DMS 273 (cell line): Measurements from ENCODE around the gene HNRNPH3.
"Not testable (repeated sequence)": the region's sequence is repeated elsewhere in the genome, so short reads cannot be mapped to it uniquely, and the experiment has no call there.

Experiments used
- DNase-seq: peaks from one replicate; lab custom pipeline; 2025; ENCODE audit not compliant: unreplicated experiment; lab: John Stamatoyannopoulos, UW

HNRNPH3 gene

GRCh38 chr10:68331455-68332258 lies at the start of gene HNRNPH3:
TSS of gene HNRNPH3 (plus strand) at chr10:68332064. CDS start at chr10:68337222, 5,158 bp downstream.
- peak; percentile 98 for DNase-seq

GRCh38 chr10:68284062-68285001 lies 47.5 kb upstream of the HNRNPH3 start:
- DNase-seq = no peak

GRCh38 chr10:68288717-68289116 lies 43.1 kb upstream of the HNRNPH3 start:
- DNase-seq = no peak

DNA sequence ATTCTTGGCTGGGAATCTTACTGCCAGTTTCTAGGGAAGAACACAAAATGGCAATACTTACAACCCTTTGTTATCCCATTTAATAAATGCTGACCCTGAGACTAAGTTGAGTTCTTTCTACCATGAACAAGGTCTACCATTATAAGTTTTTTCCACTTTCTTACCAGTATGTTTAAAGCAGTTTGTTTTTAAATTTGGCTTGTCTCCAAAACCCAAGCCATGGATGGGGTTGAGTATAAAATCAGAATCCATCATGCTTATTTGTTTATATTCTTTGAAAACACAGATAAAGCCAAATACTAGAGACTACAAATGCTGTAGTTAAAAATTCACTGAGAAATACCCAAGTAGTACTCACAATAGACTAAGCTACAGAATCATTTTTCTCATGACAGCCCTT lies 41.1 kb upstream of the HNRNPH3 start:
- DNase-seq = no peak

GRCh38 chr10:68296843-68297663 lies 34.8 kb upstream of the HNRNPH3 start:
- DNase-seq = no peak

DNA sequence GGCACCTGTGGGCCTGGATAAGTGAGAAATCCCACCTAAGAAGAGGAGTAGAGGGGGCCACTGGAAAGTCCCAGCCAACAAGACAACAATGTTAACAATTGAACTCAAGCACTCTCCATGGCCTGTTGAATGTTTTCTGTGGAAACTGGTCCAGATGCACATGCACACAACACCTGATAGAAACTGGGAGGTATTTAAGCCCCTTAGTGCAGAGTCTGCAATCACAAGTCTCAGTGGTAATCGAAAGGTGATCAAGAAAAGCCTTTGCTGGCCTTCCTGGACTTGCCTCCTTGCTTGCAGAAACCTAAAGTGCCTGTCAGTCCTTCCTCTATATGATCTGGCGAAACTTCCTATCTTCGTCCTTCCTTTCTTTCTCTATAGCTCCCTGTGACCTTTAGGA lies 30.6 kb upstream of the HNRNPH3 start:
- no peak for DNase-seq

DNA sequence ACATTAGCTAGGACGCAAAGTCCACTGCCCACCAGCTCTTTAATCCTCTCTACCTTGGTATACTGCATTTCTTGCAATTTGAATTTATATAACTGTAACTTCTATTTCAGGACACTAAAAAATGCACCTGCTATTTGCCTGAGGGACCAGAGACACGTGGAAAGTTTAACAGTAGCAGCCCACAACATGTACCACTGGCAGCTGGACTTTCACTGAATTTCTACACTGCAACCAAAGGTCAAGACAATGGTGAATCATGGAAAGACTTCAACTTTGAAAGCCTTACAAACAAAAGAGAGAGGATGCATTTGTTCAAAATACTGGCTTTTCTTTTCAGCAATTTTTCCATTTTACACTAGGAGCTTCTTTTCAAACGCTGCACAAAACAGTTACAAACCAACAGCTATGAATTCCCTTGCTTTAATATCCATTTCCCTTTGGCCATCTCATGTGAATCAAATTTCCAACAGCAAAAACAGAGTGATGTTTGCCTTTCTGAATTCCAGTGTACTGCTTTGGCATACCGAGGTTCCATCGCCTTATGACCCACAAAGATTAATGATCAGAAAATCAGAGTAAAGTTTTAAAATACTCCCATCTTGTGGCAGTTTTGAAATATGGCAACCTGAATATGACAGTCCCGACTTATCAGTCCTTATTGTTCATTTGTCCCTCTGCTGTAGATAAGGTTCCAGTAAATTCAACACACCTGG lies 29.9 kb upstream of the HNRNPH3 start:
- DNase-seq = peak; percentile 60

GRCh38 chr10:68302503-68302823 lies 29.4 kb upstream of the HNRNPH3 start:
- no peak for DNase-seq

DNA sequence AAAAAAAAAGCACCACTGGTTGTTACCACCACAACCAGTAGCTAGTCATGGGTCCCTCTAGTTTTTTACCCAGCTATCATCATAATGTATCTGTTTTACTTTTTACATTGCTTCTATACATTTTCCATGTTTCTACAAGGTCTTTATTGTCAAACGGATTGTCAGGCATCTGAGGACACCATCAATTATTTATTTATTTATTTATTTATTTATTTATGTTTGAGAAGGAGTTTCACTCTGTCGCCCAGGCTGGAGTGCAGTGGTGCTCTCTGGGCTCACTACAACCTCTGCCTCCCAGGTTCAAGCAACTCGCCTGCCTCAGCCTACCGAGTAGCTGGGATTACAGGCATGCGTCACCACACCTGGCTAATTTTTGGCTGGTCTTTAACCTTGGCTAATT lies 29.0 kb upstream of the HNRNPH3 start:
- DNase-seq = no peak

- DNase-seq = no peak
Observed at GRCh38 chr10:68303849-68304412, 27.9 kb upstream of the HNRNPH3 start.

DNA sequence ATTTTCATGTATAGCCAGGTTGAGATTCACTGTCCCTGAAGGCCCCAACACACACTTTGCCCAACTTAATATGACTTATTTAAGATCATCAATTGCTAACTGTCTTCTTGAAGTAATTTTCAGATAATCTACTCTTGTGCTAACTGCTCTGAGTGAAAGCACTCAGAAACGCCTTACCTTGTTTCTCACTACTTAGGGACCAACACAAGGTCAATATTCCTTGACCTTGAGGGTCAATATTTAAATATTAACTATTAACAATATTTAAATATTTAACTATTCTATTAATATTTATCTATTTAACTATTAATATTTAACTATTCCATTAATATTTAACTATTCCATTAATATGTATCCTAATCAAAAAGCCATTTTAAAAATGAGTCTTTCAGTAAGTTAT lies 26.0 kb upstream of the HNRNPH3 start:
- no peak for DNase-seq

- no peak for DNase-seq
Observed at GRCh38 chr10:68310531-68310930, 21.3 kb upstream of the HNRNPH3 start.

GRCh38 chr10:68314930-68315329 lies 16.9 kb upstream of the HNRNPH3 start:
- DNase-seq = not testable (repeated sequence)

- DNase-seq = no peak
Observed at GRCh38 chr10:68315582-68315981, 16.3 kb upstream of the HNRNPH3 start.

- no peak for DNase-seq
Observed at GRCh38 chr10:68318331-68319059, 13.4 kb upstream of the HNRNPH3 start.

DNA sequence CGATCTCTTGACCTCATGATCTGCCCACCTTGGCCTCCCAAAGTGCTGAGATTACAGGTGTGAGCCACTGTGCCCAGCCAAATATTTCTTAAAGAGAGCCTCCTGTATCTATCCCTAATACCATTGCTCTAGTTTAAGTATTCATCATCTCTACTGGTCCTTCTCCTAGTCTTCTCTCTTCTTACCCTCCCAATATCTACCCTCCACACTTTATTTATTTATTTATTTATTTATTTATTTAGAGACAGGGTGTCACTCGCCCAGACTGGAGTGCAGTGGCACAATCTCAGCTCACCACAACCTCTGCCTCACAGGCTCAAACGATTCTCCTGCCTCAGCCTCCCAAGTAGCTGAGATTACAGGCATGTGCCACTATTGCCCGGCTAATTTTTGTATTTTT lies 7.5 kb upstream of the HNRNPH3 start:
- DNase-seq = not testable (repeated sequence)

GRCh38 chr10:68327889-68328786 lies 3.7 kb upstream of the HNRNPH3 start:
- peak; percentile 66 for DNase-seq

GRCh38 chr10:68329506-68329861 lies 2.4 kb upstream of the HNRNPH3 start:
- DNase-seq = no peak
